HL-60/S4 treated with retinoic acid at 250 ng/mL for 4 days and 3 days (cell line): ENCODE measurements around the gene IPO4.

Experiments used
- in situ Hi-C: fragments of 300-500 bp; cut with MboI; formaldehyde crosslinking; loops from 2 replicates; pipeline ENCODE4 v1.7.0; 2022; ENCODE audit warnings: low sequenced_read_pairs

Gene IPO4

DNA sequence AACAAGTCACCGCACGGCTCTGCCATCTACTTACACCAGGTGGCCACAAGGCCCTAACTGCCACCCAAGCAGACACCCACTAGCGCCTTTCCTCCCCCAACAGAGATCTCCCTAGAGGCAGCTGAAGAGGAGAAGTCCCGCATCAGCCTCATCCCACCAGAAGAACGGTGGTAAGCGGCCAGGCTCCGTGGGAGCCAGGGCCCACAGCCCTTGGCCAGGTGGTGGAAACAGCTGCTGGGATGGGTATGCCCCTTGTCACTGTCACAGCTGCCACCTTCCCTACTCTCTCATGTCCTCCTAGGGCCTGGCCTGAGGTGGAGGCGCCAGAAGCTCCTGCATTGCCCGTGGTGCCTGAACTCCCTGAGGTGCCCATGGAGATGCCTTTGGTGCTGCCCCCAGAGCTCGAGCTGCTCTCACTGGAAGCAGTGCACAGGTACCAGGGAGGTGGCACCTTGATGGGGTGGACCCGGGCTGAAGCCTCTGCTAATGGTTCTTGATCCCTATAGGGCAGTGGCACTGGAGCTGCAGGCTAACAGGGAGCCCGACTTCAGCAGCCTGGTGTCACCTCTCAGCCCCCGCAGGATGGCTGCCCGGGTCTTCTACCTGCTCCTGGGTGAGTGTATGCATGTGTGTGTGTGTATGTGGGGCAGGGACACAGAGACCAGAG is 9.2 kb downstream of the IPO4 start:
- in situ Hi-C loops, result no loop called here

GRCh38 chr14:24178399-24179178 is 10.0 kb downstream of the IPO4 start:
- in situ Hi-C loops, result no loop called here

DNA sequence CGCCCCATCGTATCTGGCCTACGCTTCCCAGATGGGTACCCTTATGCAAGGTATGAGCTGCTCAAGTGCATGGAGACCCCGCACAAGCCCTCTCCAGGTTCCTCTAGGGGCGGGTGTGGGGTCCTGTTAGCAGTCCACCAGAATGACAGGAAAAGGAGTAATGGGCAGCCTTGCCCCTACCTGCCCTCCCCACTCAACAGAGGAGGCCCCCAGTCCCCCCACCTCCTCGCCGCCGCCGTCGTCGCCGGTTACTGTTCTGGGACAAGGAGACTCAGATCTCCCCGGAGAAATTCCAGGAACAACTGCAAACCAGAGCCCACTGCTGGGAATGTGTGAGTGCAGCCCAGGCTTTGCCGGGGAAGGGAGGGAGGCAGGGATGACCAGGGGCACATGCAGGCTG is 10.7 kb downstream of the IPO4 start:
- in situ Hi-C loops, result no loop called here

- in situ Hi-C loops, result no loop called here
Observed at GRCh38 chr14:24177041-24177825, 11.4 kb downstream of the IPO4 start.

DNA sequence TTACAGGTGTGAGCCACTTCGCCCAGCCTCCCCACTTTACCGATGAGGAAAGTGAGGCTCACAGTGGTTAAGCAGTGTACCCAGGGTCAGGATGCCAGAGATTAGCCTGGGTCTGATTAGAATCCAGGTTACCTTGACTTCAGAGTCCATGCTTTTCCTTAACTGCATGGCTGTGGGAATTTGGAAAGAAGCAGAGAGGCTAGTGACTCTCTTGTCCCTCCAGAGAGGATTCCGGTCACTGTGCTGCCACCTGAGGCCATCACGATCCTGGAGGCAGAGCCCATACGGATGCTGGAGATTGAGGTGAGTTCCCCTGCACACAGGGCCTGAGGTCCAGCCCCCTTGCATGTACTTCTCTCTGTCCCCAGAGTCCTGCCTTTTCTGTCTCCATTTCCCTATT is 12.0 kb downstream of the IPO4 start:
- in situ Hi-C loops, result no loop called here

- in situ Hi-C loops, result no loop called here
Observed at GRCh38 chr14:24172871-24173281, 15.7 kb downstream of the IPO4 start.

DNA sequence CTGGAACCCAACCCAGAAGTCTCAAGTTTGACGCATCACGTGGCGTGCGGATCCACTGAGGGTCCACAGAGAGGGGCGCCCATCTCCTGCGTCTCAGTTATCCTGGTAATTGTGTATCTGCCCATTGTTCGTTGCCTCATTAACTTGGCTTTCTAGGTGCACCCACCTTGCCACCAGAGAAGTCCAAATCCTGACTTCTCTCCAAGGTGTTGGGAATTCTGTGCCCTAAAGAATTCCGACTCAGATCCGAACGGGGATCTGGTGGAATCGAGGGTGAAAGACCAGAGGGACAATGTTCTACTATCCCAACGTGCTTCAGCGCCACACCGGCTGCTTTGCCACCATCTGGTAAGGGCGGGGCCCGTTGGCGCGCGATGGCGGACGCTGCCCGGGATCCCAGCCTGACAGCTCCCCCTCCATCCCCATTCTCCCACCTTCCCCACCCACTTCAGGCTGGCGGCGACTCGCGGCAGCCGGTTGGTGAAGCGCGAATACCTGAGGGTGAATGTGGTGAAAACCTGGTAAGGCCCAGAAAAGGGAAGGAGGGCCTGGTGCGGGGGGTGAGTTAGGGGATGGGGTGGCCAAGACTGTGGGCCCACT is 16.3 kb downstream of the IPO4 start:
- in situ Hi-C loops, result no loop called here

GRCh38 chr14:24171422-24172260 is 17.0 kb downstream of the IPO4 start, which contains the start of gene REC8:
Gene REC8 (plus strand): TSS chr14:24172080. CDS start chr14:24172553, 473 bp downstream.
- in situ Hi-C loops, result no loop called here

DNA sequence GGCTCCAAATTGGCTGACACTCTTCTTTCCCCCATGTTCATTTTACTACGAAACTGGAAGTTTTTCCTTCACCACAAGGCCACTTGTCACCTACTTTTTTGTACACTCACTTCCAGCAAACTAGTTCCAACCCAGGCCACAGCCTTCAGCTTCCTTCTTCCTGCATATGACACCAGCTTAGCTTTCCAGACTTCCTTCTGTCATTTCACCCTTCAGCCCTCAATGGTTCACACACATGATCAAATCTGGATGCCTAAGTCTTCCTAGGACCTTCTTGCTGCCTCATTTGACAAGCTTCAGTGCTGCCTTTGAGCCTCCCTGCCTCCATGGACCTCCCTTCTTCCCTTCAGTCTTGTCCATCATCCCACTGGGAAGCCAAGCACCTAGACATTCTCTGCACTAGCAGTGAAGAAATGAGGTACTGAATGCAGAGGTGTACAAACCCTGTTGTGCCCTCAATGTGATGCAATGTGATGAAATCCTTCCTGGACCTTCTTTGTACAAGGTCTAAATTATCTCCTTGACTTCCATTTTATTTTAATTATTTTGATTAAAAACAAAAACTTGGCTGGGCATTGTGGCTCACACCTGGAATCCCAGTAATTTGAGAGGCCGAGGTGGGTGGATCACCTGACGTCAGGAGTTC is 21.0 kb downstream of the IPO4 start:
- in situ Hi-C loops, result no loop called here

DNA sequence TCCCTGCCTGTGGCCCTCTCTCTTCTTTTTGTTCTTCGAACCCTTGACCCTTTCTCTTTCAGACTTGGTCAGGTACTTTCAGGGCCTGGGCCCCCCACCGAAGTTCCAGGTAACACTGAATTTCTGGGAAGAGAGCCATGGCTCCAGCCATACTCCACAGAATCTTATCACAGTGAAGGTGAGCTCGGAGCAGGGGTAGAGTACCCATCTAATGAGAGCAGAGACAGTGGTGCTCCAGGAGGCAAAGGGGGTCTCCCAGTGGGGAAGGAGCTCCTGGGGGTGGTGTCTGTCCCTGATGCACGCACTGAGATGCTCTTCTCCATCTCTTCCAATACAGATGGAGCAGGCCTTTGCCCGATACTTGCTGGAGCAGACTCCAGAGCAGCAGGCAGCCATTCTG is 22.8 kb downstream of the IPO4 start:
- in situ Hi-C loops, result no loop called here

GRCh38 chr14:24164518-24164991 is 24.1 kb downstream of the IPO4 start:
- in situ Hi-C loops, result no loop called here

DNA sequence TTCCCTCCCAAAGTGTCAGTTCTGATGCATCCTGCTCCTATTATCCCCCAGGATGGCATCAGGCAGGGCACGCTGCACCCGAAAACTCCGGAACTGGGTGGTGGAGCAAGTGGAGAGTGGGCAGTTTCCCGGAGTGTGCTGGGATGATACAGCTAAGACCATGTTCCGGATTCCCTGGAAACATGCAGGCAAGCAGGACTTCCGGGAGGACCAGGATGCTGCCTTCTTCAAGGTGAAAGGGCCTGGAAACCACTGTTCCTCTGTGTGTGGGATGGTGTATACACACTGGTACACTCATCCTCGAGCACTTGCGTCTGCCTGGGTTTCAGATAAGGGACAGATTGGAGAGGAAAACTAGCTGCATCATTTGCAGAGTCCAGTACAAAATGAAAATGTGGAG is 26.5 kb downstream of the IPO4 start:
- in situ Hi-C loops, result no loop called here

GRCh38 chr14:24160850-24161804 is 27.5 kb downstream of the IPO4 start, which contains the start of gene IRF9:
Gene IRF9 (plus strand): TSS chr14:24161265. CDS start chr14:24162145, 880 bp downstream.
- in situ Hi-C loops, result no loop called here

DNA sequence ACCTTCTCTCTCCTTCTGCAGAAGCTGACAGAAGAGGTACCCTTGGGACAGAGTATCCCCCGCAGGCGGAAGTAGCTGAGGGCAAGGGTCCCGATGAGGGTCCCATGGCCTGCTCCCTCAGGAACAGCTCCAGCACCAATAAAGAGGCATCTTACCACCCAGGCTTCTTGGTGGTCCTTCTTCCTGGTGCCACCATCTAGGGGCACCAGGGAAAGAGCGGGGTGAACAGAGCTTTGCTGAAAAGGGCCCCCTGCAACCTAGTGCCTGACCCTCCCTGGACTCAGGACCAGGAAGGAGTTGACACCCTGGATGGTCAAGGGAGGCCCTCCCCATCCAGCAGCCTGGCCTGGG is 28.1 kb downstream of the IPO4 start:
- in situ Hi-C loops, result no loop called here

GRCh38 chr14:24159777-24160498 is 28.7 kb downstream of the IPO4 start:
- in situ Hi-C loops, result no loop called here

DNA sequence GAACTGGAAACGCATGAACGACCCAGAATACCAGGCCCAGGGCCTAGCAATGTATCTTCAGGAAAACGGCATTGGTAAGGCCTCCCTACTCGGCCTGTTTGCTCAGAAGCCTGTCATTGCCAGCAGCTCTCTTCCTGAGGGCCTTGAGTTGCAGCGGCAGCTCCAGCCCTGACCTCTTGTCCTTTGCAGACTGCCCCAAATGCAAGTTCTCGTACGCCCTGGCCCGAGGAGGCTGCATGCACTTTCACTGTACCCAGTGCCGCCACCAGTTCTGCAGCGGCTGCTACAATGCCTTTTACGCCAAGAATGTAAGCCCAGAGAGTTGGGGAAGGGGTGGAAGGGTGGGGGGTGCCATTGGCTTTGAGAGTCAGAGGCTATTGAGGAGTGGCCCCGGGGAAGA is 31.3 kb downstream of the IPO4 start:
- in situ Hi-C loops, result no loop called here

DNA sequence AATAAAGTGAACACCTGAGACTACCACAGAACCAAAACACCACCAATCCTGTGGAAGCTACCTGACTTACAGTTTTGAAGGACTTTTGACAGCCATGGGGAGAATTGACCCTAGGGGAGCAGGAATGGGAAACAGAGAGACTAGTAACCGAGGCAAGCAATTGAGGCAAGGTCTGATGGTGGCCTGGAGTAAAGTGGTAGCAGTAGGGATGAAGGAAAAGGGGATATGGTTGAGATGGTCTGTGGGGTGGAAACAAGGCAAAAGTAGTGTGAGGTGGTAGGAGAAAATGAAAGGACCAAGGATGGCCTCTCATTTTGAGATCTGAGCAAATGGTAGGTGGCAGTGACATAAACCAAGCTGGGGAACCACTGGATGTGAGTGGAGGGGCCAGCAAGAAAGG is 31.8 kb downstream of the IPO4 start:
- in situ Hi-C loops, result no loop called here

- in situ Hi-C loops, result no loop called here
Observed at GRCh38 chr14:24155100-24155499, 33.5 kb downstream of the IPO4 start.
